ENCODE data around the gene BMP5.
"Not testable (repeated sequence)": the region's sequence is repeated elsewhere in the genome, so short reads cannot be mapped to it uniquely, and the experiment has no call there.

Gene BMP5

GRCh38 chr6:55875400-55875799 is at the start of gene BMP5:
TSS of gene BMP5 (minus strand) at chr6:55875590. CDS start at chr6:55874865, 725 bp downstream.
- no peak for DNase-seq (ENCODE audit: low read depth)

GRCh38 chr6:55922406-55922805 is 47.0 kb upstream of the BMP5 start:
- DNase-seq (ENCODE audit: low read depth) = no peak

- DNase-seq (ENCODE audit: low read depth) = no peak
Measured at GRCh38 chr6:55919716-55920308, 44.4 kb upstream of the BMP5 start.

- DNase-seq (ENCODE audit: low read depth) = no peak
Measured at GRCh38 chr6:55918639-55919038, 43.2 kb upstream of the BMP5 start.

- no peak for DNase-seq (ENCODE audit: low read depth)
Measured at GRCh38 chr6:55917751-55918415, 42.5 kb upstream of the BMP5 start.

GRCh38 chr6:55916188-55916587 is 40.8 kb upstream of the BMP5 start:
- no peak for DNase-seq (ENCODE audit: low read depth)

- DNase-seq (ENCODE audit: low read depth) = no peak
Measured at GRCh38 chr6:55913228-55914195, 38.1 kb upstream of the BMP5 start.

GRCh38 chr6:55910466-55910865 is 35.1 kb upstream of the BMP5 start:
- DNase-seq (ENCODE audit: low read depth) = not testable (repeated sequence)

GRCh38 chr6:55909911-55910310 is 34.5 kb upstream of the BMP5 start:
- not testable (repeated sequence) for DNase-seq (ENCODE audit: low read depth)

- DNase-seq (ENCODE audit: low read depth) = no peak
Measured at GRCh38 chr6:55902796-55903195, 27.4 kb upstream of the BMP5 start.

GRCh38 chr6:55901765-55902270 is 26.4 kb upstream of the BMP5 start:
- DNase-seq (ENCODE audit: low read depth) = no peak

GRCh38 chr6:55898342-55898741 is 23.0 kb upstream of the BMP5 start:
- DNase-seq (ENCODE audit: low read depth) = no peak

- no peak for DNase-seq (ENCODE audit: low read depth)
Measured at GRCh38 chr6:55897346-55897745, 22.0 kb upstream of the BMP5 start.

GRCh38 chr6:55895972-55896730 is 20.8 kb upstream of the BMP5 start:
- no peak for DNase-seq (ENCODE audit: low read depth)

GRCh38 chr6:55892749-55893357 is 17.5 kb upstream of the BMP5 start:
- DNase-seq (ENCODE audit: low read depth) = no peak

- DNase-seq (ENCODE audit: low read depth) = no peak
Measured at GRCh38 chr6:55888917-55889316, 13.5 kb upstream of the BMP5 start.

- DNase-seq (ENCODE audit: low read depth) = no peak
Measured at GRCh38 chr6:55886185-55886836, 10.9 kb upstream of the BMP5 start.

- DNase-seq (ENCODE audit: low read depth) = no peak
Measured at GRCh38 chr6:55882718-55883569, 7.6 kb upstream of the BMP5 start.

- no peak for DNase-seq (ENCODE audit: low read depth)
Measured at GRCh38 chr6:55877283-55877682, 1.9 kb upstream of the BMP5 start.

GRCh38 chr6:55874316-55874715 is 1.1 kb downstream of the BMP5 start:
- no peak for DNase-seq (ENCODE audit: low read depth)

Data from stimulated activated CD4-positive, alpha-beta T cell treated with anti-CD3 and anti-CD28 coated beads, Interleukin-2, amount 100 ng/mL, for 4 hours (primary cell).